GM18873 (cell line): ENCODE measurements around the gene RAPGEF4.
"Not testable (repeated sequence)": the region's sequence is repeated elsewhere in the genome, so short reads cannot be mapped to it uniquely, and the experiment has no call there.

Source experiments
- ATAC-seq: cut with Tn5 transposase; IDR thresholded peaks from one replicate; pipeline ENCODE4 v1.9.1; 2021; ENCODE audit warnings: mild to moderate bottlenecking, moderate library complexity, moderate number of reproducible peaks; ENCODE audit not compliant: unreplicated experiment, low FRiP score

The RAPGEF4 gene

GRCh38 chr2:172725746-172726145 lies 9.9 kb upstream of the RAPGEF4 start:
- ATAC-seq, result no peak

- no peak for ATAC-seq
Measured at GRCh38 chr2:172726172-172726735, 9.4 kb upstream of the RAPGEF4 start.

DNA sequence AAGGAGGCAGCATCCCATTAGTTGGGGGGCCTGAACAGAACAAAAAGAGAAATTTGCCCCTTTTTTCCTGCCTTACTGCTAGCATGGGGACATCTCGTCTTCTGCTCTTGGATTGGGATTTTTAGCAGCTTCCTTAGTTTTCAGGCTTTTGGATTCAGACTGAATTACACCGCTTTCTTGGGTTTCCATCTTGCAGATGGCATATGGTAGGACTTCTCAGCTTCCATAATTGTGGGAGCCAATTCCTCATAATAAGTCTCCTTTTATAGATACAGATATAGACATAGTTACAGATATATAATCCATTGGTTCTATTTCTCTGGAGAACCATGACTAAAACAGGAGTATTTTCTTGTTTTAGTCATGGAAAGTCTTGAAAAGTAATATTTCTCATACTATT lies 5.2 kb upstream of the RAPGEF4 start:
- no peak for ATAC-seq

GRCh38 chr2:172734711-172735581 lies 699 bp upstream of the RAPGEF4 start:
- no peak for ATAC-seq

DNA sequence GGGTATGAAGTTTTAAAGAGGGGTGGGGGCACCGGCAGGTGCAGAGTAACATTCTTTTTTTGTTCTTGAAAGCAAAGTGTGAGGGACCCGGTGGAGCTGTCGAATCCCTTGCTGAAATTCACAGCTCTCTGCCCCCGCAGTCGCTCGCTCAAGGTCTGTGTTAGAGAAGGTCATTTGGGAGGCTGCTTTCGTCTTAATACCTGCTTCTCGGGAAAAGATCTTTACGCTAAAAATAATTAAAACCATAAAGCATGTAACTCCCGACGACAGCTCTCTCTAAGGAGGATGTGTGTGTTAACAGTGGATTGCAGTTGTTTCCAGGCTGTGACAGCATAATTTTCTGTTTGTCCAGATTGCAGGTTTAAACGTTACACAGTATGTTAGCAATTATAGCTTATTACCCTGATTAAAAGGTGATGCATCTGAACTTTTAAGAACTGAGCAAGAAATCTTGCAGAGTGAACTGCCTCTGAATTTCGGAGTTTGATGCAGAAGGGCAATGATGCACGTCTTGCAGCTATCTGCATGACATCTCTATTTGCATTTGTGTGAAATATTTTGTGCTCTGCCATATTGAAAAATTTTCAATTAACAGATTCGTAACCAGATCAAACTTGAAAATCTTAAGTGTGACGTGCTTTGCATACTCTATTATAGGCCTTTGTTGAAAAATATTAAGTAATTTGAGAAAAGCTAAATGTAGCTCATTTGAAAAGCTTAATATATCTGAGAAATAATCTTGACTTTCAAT lies 954 bp downstream of the RAPGEF4 start:
- no peak for ATAC-seq

- no peak for ATAC-seq
Measured at GRCh38 chr2:172739661-172740266, 4.1 kb downstream of the RAPGEF4 start.

GRCh38 chr2:172740856-172741255 lies 5.2 kb downstream of the RAPGEF4 start:
- no peak for ATAC-seq

GRCh38 chr2:172742931-172743540 lies 7.4 kb downstream of the RAPGEF4 start:
- ATAC-seq, result no peak

- no peak for ATAC-seq
Measured at GRCh38 chr2:172743898-172744297, 8.3 kb downstream of the RAPGEF4 start.

- ATAC-seq, result no peak
Measured at GRCh38 chr2:172745636-172746035, 10.0 kb downstream of the RAPGEF4 start.

GRCh38 chr2:172748543-172748942 lies 12.9 kb downstream of the RAPGEF4 start:
- ATAC-seq, result not testable (repeated sequence)

DNA sequence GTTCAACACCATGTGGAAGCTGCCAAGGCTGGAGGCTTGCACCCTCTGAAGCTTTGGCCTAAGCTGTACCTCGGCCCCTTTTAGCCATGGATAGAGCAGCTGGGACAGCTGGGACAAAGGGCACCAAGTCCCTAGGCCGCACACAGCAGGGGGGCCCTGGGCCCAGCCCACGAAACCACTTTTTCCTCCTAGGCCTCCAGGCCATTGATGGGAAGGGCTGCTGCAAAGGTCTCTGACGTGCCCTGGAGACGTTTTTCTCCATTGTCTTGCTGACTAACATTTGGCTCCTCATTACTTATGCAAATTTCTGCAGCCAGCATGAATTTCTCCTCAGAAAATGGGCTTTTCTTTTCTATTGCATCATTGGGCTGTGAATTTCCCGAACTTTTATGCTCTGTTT lies 13.7 kb downstream of the RAPGEF4 start:
- no peak for ATAC-seq

GRCh38 chr2:172751564-172751963 lies 15.9 kb downstream of the RAPGEF4 start:
- ATAC-seq, result no peak

GRCh38 chr2:172753610-172754009 lies 18.0 kb downstream of the RAPGEF4 start:
- no peak for ATAC-seq

DNA sequence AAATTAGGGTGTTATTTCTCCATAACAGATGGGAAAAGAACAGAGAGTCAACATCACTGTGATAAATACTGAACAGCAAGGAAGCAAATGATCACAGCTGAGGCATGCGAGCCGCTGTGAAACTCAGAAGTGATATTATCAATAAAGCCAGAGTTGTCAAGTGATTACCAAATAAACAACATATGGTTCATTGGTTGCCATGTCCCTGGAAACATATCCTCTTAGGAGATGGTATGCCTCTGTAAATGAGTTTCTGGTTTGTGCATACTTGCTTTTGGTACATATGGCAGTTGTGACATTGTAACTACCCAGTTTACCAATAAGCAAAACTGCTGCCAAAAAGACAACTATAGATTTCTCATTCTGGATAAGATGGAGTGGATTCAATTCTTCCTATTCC lies 23.8 kb downstream of the RAPGEF4 start:
- no peak for ATAC-seq

GRCh38 chr2:172761306-172761705 lies 25.7 kb downstream of the RAPGEF4 start:
- ATAC-seq, result no peak

GRCh38 chr2:172762574-172762973 lies 26.9 kb downstream of the RAPGEF4 start:
- ATAC-seq, result no peak

DNA sequence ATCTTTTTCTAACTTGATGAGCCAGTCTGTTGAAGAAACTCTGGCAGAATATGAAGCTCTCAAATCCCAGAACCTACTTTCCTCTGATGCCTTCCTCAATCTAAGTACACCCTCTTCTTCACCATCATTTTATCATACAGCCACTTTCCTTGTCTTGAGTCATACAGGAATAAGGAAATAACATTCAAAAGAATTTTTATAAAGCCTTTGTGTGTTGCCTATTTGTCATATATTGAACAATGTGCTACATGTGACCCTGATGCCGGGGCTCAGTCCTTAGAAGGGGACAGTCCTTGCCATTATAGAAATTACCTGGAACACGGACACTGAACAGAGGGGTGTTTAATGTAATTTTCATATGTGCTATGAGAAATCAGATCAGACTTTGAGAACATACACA lies 27.4 kb downstream of the RAPGEF4 start:
- no peak for ATAC-seq

DNA sequence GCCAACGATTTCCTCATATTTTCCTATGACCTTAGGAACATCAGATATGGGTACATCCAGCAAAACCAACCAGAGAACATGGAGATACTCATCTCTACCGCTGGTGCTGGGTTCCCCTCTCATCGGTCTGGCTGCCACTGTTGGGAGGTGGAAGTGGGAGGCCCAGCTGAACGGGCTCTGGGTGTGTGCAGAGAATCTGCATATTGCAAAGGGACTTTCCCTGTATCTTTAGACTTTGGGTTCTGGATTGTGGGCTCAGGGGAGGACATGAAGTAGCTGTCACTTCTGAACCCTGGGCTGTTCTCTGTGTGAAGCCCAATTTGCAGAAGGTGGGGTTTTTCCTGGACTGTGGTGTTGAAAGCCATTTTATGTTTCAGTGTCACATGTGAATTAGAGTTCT lies 30.0 kb downstream of the RAPGEF4 start:
- ATAC-seq, result no peak

DNA sequence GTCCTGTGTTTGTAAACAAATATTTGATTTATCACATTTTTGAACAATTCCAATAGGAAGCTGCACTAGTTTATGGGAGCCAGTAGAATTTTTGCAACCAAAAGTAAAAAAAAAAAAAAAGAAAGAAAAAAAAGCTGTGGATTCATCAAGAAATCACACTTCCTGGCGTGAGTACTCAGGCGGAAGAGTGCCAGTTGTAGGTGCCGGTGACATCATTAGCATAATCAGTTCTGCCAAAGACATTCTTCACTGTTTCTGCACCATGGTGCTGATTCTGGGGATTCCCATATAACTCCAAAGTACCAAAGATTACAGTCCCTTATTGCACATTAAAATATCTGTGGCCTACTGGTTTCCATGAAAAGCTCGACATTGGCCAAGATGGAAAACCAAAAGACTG lies 32.8 kb downstream of the RAPGEF4 start:
- ATAC-seq, result no peak

DNA sequence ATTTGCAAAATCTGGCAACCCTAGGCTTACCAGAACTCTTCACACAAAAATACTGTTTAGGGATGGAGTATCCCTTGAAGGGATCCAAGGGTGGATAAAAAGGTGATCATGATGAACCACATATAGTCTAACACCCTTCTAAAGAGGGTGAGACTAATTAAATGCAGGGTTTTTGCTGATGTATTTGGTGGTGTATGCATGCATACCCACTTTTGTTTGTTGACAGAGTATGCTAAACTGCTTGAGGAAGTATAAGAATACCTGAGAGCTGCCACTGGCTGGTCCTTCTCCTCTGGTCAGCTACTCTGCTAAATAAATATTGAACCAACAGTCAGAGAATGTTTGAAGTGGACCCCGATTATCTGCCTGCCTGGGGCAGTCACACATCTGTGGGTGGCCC lies 34.2 kb downstream of the RAPGEF4 start:
- ATAC-seq, result no peak
